Measurements from ENCODE around the gene MRPS34. TPM values are rescaled to one million over a fixed set of nuclear protein-coding genes. Genes with fewer than 3 reads are reported as not detected.

Gene MRPS34
- total and polyA plus RNA-seq, 2 experiments from 2014 or later = 116 to 155 TPM

GRCh38 chr16:1727651-1728624, 45.0 kb downstream of the MRPS34 start:
- H3K27me3 ChIP-seq = no peaks in the 10 kb centered on the region
- peaks cover 25% of the 10 kb centered on the region for H3K79me2 ChIP-seq
- H3K9me2 ChIP-seq (replicated peaks; ENCODE audit: insufficient read depth) = no peaks in the 10 kb centered on the region
- H2AFZ ChIP-seq = no peak overlapping the region
- 98% methylated on average over 35 of the region's 37 CpGs for WGBS (ENCODE audit: low lambda C conversion rate, missing lambda C conversion rate)
- peaks cover 13% of the 10 kb centered on the region for H4K20me1 ChIP-seq (ENCODE audit: insufficient read depth, poor library complexity, severe bottlenecking)
- H3K36me3 ChIP-seq (replicated peaks; ENCODE audit: insufficient read depth, low read depth) = no peaks in the 10 kb centered on the region
- H3K4me3 ChIP-seq = no peak overlapping the region
- no peak for DNase-seq (ENCODE audit: low spot score)
- no peaks in the 10 kb centered on the region for H3K9me3 ChIP-seq (ENCODE audit: low read depth)
- H3K4me2 ChIP-seq = no peak overlapping the region
- no peak overlapping the region for H3K27ac ChIP-seq
- H3K4me1 ChIP-seq (ENCODE audit: insufficient read depth) = no peaks in the 10 kb centered on the region
- TF ChIP-seq EZH2phosphoT487 (IDR thresholded peaks at IDR 0.05; ENCODE audit: low read depth, severe bottlenecking, unreplicated experiment) (no peak), CTCF (IDR thresholded peaks at IDR 0.05; ENCODE audit: poor library complexity) (no peak), EZH2 (IDR thresholded peaks at IDR 0.05; ENCODE audit: borderline replicate concordance) (no peak)

DNA sequence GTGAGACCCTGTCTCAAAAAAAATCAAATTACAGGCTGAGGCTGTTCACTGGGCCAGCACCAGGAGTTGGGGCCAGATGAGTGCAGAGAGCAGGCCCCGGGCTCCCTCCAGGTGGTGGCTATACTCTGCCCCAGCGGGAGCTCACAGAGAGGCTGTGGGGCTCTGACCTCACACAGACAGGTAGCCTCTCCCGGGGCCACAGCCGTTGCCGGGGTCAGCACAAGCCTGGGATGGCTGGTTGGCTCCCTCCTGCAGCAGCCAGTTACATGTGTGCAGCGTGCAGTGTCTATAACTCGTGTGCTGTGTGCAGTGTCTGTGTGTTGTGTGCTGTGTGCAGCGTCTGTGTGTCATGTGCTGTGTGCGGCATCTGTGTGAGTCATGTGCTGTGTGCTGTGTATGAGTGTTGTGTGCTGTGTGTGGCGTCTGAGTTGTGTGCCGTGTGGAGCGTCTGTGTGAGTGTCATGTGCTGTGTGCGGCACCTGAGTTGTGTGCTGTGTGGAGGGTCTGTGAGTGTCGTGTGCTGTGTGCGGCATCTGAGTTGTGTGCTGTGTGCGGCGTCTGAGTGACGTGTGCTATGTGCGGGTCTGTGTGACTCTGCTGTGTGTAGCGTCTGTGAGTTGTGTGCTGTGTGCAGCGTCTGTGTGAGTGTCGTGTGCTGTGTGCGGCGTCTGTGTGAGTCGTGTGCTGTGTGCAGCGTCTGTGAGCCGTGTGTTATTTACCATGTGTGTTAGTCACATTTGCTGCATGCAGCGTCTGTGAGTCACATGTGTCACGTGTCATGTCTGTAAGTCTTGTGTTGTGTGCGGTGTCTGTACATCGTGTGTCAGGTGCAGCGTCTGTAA, 46.1 kb downstream of the MRPS34 start:
- no peaks in the 10 kb centered on the region for H3K9me3 ChIP-seq (ENCODE audit: low read depth)
- 96% methylated on average over 32 of the region's 32 CpGs for WGBS (ENCODE audit: low lambda C conversion rate, missing lambda C conversion rate)
- TF ChIP-seq EZH2 (IDR thresholded peaks at IDR 0.05; ENCODE audit: borderline replicate concordance) = no peak
- TF ChIP-seq CTCF (IDR thresholded peaks at IDR 0.05; ENCODE audit: poor library complexity) = no peak
- TF ChIP-seq EZH2phosphoT487 (IDR thresholded peaks at IDR 0.05; ENCODE audit: low read depth, severe bottlenecking, unreplicated experiment) = no peak
- no peak overlapping the region for H2AFZ ChIP-seq
- H3K4me3 ChIP-seq = no peak overlapping the region
- peaks cover 13% of the 10 kb centered on the region for H4K20me1 ChIP-seq (ENCODE audit: insufficient read depth, poor library complexity, severe bottlenecking)
- DNase-seq (ENCODE audit: low spot score) = no peak
- no peak overlapping the region for H3K4me2 ChIP-seq
- no peaks in the 10 kb centered on the region for H3K27me3 ChIP-seq
- peaks cover 32% of the 10 kb centered on the region for H3K79me2 ChIP-seq
- no peak overlapping the region for H3K27ac ChIP-seq
- no peaks in the 10 kb centered on the region for H3K36me3 ChIP-seq (replicated peaks; ENCODE audit: insufficient read depth, low read depth)
- peaks cover 1% of the 10 kb centered on the region for H3K4me1 ChIP-seq (ENCODE audit: insufficient read depth)
- H3K9me2 ChIP-seq (replicated peaks; ENCODE audit: insufficient read depth) = no peaks in the 10 kb centered on the region

- Histone ChIP-seq H3K4me3 (no peak overlapping the region), H3K9me3 (ENCODE audit: low read depth) (no peaks in the 10 kb centered on the region), H4K20me1 (ENCODE audit: insufficient read depth, poor library complexity, severe bottlenecking) (peaks cover 13% of the 10 kb centered on the region), H3K9me2 (replicated peaks; ENCODE audit: insufficient read depth) (no peaks in the 10 kb centered on the region), H2AFZ (no peak overlapping the region), H3K27ac (no peak overlapping the region), H3K79me2 (peaks cover 50% of the 10 kb centered on the region), H3K4me2 (no peak overlapping the region), H3K36me3 (replicated peaks; ENCODE audit: insufficient read depth, low read depth) (no peaks in the 10 kb centered on the region), H3K27me3 (no peaks in the 10 kb centered on the region), H3K4me1 (ENCODE audit: insufficient read depth) (peaks cover 4% of the 10 kb centered on the region)
- TF ChIP-seq CTCF (IDR thresholded peaks at IDR 0.05; ENCODE audit: poor library complexity) (no peak), EZH2phosphoT487 (IDR thresholded peaks at IDR 0.05; ENCODE audit: low read depth, severe bottlenecking, unreplicated experiment) (no peak), EZH2 (IDR thresholded peaks at IDR 0.05; ENCODE audit: borderline replicate concordance) (no peak)
- 98% methylated on average over 12 of the region's 12 CpGs for WGBS (ENCODE audit: low lambda C conversion rate, missing lambda C conversion rate)
- DNase-seq (ENCODE audit: low spot score) = no peak
Observed at GRCh38 chr16:1724491-1724890, 48.4 kb downstream of the MRPS34 start.

Measured in hepatocyte (in vitro differentiated cells).